Right cardiac atrium (tissue), 5 donors: ENCODE results near the gene PLAU. TPM values are rescaled to one million over a fixed set of nuclear protein-coding genes. Genes with fewer than 3 reads are reported as not detected.

Experiments used
- ATAC-seq, 2 donors: fragments of 200-7000 bp; cut with Tn5 transposase; one replicate each; pipeline versions ENCODE4 v1.8.0 to v1.9.1; 2020; ENCODE audit warnings: moderate library complexity in 2 of 2, mild to moderate bottlenecking in 1 of 2
- DNase-seq, 3 donors: peaks; one replicate each; pipeline ENCODE4 v3.0.0-alpha.2; 2020
- H3K27ac ChIP-seq: one replicate; pipeline ENCODE4 v1.5.1; 2013; ENCODE audit warnings: mild to moderate bottlenecking, low read length, control low read depth, moderate library complexity
- H3K27me3 ChIP-seq: one replicate; pipeline ENCODE4 v1.6.1; 2013; ENCODE audit not compliant: control insufficient read depth, insufficient read depth
- H3K4me1 ChIP-seq: one replicate; pipeline ENCODE4 v1.6.1; 2013; ENCODE audit warnings: low read length; ENCODE audit not compliant: control insufficient read depth, insufficient read depth
- H3K4me3 ChIP-seq: one replicate; pipeline ENCODE4 v1.5.1; 2013; ENCODE audit warnings: low read length, control low read depth
- H3K9me3 ChIP-seq: one replicate; pipeline ENCODE4 v1.6.1; 2013; ENCODE audit warnings: low read length; ENCODE audit not compliant: control insufficient read depth
- WGBS: extraction: QIAGEN DNeasy Blood & Tissue Kit; methylation state at CpG from one replicate; pipeline ENCODE4 v1.1.7; 2013; 5-methylcytosine and 5-hydroxymethylcytosine counted together
- intact Hi-C, 4 donors: fragments of 100-400 bp; cut with DNase I; formaldehyde crosslinking; loops; one replicate each; pipeline versions ENCODE4 v1.11.0 to v1.14.0; 2022 to 2023
- long read RNA-seq, 4 donors: library from polyadenylated mRNA; unstranded; transcript quantifications; one replicate each; pipeline ENCODE4 v2.0.0, GENCODE V29; 2020 to 2021
- polyA plus RNA-seq: library from polyadenylated mRNA; stranded (reverse); fragments of 200-250 nt; gene quantifications from one replicate; pipeline ENCODE4 v1.2.3, GENCODE V29; 2013
- total RNA-seq, 4 donors: library from RNA; stranded (reverse); fragmentation: NEBNext Ultra II Directional; extraction: Animal tissue kit (Norgen Biotek cat#: 25700); gene quantifications; one replicate each; pipeline ENCODE4 v1.2.1, GENCODE V29; 2021
- donor health status: healthy with polysubstance abuse.
- donor health status: DM: no; HTN: yes; CAD: no.
- donor health status: DM: no; HTN: no; CAD: no.
- donor health status: DM: no; HTN: yes; CAD: no; lungs with severe emphysema.
- donor health status: DM: yes; HTN: yes; CAD: no.

PLAU gene
- total RNA-seq: 1 to 10 TPM; 4.8 to 7.1 (median 5.6) TPM
- polyA plus RNA-seq: 7.0 TPM
- long read RNA-seq, donor 1, transcript PLAU-201 (11 exons, 2,321 nt): major isoform, 12 of 15 reads
- long read RNA-seq, donor 1, partial matches to known transcripts: 1 of 15 reads
- long read RNA-seq, donor 1, other reads (novel, unspliced or antisense): 2 of 15 reads
- long read RNA-seq, donor 2, transcript PLAU-201 (11 exons, 2,321 nt): major isoform, 6 of 8 reads
- long read RNA-seq, donor 2, partial matches to known transcripts: 1 of 8 reads
- long read RNA-seq, donor 2, other reads (novel, unspliced or antisense): 1 of 8 reads
- long read RNA-seq, donor 3, transcript PLAU-201 (11 exons, 2,321 nt): major isoform, 27 of 38 reads
- long read RNA-seq, donor 3, partial matches to known transcripts: 6 of 38 reads
- long read RNA-seq, donor 3, other reads (novel, unspliced or antisense): 5 of 38 reads
- long read RNA-seq, donor 4, partial matches to known transcripts: 1 of 5 reads
- long read RNA-seq, donor 4, other reads (novel, unspliced or antisense): 0 of 5 reads

DNA sequence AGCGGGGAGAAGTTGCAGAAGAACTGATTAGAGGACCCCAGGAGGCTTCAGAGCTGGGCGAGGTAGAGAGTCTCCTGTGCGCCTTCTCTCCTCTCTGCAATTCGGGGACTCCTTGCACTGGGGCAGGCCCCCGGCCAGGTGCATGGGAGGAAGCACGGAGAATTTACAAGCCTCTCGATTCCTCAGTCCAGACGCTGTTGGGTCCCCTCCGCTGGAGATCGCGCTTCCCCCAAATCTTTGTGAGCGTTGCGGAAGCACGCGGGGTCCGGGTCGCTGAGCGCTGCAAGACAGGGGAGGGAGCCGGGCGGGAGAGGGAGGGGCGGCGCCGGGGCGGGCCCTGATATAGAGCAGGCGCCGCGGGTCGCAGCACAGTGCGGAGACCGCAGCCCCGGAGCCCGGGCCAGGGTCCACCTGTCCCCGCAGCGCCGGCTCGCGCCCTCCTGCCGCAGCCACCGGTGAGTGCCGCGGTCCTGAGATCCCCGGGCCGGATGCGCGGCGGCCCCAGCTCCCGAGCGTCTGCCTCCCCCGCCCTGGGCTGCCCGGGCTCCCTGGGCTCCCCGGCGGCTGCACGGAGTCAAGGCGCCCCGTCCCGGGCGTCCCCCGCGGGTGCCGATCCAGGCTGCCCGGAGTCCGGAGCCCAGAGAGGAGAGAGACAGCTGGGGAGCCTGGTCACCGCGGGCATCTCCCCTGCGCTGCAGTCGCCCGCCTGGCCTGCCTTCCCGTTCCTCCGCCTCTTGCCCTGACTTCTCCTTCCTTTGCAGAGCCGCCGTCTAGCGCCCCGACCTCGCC lies at the start of gene PLAU:
TSS of gene PLAU (plus strand) at position 369 of the 789 bp plus-strand sequence. CDS start 424 bp downstream, outside the sequence.
- under 1% methylated on average over 74 of the region's 74 CpGs for WGBS
- Histone ChIP-seq H3K4me1 (peaks cover 18% of the 10 kb centered on the region), H3K27ac (peak within 1 kb of the TSS; percentile 43), H3K4me3 (peak within 1 kb of the TSS; percentile 72), H3K27me3 (no peaks in the 10 kb centered on the region), H3K9me3 (no peaks in the 10 kb centered on the region)
- DNase-seq (peak; percentile 56 to 85 (median 83)), ATAC-seq (peak; percentile 57 to 59)
- intact Hi-C loops: no loop called here

DNA sequence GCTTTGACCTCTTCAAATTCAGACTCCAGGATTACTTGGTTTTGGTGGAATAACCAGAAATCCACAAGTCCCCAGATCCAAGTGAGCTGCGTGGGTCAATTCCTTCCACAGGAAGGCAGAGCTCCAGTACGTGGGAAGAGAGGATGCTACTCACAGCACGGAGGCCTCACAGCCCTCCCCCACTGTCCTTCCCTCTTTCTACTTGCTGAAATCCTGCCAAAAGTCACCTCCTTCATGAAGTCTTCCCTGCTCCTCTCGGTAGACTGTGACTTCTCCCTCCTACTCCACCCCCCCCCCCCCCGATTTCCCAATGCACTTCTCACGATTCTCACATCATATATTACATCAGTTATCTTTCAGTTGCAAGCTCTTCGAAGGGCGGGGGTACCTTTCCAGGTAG lies 48.9 kb upstream of the PLAU start:
- H3K27me3 ChIP-seq: no peaks in the 10 kb centered on the region
- no peak overlapping the region for H3K4me3 ChIP-seq
- no peaks in the 10 kb centered on the region for H3K9me3 ChIP-seq
- no peaks in the 10 kb centered on the region for H3K4me1 ChIP-seq
- H3K27ac ChIP-seq: no peak overlapping the region
- ATAC-seq (no peak), DNase-seq (no peak)
- intact Hi-C loops: no loop called here
- 65% methylated on average over 8 of the region's 8 CpGs for WGBS

DNA sequence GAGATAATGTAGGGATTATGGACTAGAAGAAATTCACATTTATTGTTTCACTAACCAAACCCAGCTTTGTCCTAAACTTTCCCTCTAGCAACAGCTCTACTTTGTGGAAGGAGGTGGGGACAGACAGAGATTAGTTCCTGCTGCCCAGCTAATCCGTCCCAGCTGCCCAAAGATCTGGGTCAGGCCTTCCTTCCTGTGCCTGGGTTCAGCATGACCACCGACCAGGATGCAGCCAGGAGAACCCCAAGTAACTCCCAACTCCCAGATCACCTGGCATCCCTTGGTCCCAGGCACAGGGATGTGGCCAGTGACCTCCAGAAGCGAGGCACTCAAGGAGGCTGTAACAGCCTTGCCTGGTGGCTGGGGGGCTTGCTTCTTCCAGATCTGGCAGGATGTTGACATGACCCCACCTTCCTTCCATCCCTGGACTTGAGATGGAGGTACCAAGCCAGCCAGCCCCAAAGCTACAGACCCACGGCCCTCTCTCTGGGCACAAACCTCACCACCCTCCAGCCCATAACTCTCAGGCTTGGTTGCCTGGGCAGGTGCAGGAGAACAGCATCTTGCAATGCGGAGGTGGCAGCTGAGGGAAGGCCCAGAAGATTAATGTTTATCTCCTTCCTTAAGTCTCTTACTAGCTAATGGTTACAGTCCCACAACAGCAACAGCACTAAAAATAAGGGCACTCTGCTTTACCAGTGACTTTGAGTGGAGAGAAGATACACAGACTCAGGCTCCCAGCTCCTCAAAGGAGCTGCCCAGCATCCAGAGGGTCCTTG lies 47.7 kb upstream of the PLAU start:
- intact Hi-C loops: no loop called here
- Histone ChIP-seq H3K4me1 (peaks cover 4% of the 10 kb centered on the region), H3K27ac (no peak overlapping the region), H3K4me3 (no peak overlapping the region), H3K9me3 (no peaks in the 10 kb centered on the region), H3K27me3 (no peaks in the 10 kb centered on the region)
- ATAC-seq (no peak), DNase-seq (peak in 1 of 3 donors; percentile 4)
- whole genome bisulfite sequencing: 77% methylated on average over 5 of the region's 5 CpGs

DNA sequence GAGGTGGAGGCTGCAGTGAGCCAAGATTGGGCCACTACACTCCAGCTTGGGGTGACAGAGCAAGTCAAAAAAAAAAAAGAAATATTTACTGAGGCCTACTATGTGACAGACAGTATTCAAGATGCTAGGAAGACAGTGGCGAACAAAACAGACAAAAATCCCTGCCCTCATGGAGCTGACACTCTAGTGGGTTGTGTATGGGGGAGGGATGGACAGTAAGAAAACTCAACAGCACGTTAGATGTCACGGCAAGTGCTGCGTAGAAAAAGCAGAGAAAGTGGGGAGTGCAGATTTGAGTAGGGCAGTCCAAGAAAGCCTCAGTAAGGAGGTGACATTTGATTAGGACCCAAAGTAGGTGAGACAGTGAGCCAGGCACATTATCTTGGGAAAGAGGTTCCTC lies 46.7 kb upstream of the PLAU start:
- peaks cover 5% of the 10 kb centered on the region for H3K4me1 ChIP-seq

DNA sequence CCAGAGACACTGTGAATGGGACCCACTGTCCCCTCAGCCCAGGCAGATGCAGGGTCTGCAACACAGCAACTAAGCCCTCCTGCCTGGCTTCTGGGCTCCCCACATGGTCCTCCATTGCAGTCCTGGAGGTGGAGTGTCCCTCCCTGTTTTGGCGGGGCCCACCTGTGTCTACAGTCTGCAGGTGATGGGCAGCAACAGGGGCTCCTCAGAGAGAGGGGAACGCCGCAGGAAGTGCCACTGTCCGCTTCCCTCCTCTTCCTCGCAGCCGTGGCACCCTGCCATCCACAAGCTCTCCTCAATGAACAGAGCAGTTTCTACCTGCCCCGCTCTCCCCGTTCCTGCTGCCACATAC lies 45.8 kb upstream of the PLAU start:
- 83% methylated on average over 8 of the region's 8 CpGs for WGBS
- DNase-seq: peak in 1 of 3 donors; percentile 55
- peaks cover 5% of the 10 kb centered on the region for H3K4me1 ChIP-seq
- intact Hi-C loops: no loop called here
- H3K27me3 ChIP-seq: no peaks in the 10 kb centered on the region
- H3K9me3 ChIP-seq: no peaks in the 10 kb centered on the region
- H3K27ac ChIP-seq: no peak overlapping the region
- no peak overlapping the region for H3K4me3 ChIP-seq
- ATAC-seq: peak in 1 of 2 donors; percentile 4

More for the DNA sequence above, 46.7 kb upstream of the PLAU start:
- Histone ChIP-seq H3K9me3 (no peaks in the 10 kb centered on the region), H3K4me3 (no peak overlapping the region), H3K27me3 (no peaks in the 10 kb centered on the region), H3K27ac (no peak overlapping the region)
- intact Hi-C loops: no loop called here
- ATAC-seq (no peak), DNase-seq (no peak)
- 97% methylated on average over 4 of the region's 4 CpGs for WGBS

DNA sequence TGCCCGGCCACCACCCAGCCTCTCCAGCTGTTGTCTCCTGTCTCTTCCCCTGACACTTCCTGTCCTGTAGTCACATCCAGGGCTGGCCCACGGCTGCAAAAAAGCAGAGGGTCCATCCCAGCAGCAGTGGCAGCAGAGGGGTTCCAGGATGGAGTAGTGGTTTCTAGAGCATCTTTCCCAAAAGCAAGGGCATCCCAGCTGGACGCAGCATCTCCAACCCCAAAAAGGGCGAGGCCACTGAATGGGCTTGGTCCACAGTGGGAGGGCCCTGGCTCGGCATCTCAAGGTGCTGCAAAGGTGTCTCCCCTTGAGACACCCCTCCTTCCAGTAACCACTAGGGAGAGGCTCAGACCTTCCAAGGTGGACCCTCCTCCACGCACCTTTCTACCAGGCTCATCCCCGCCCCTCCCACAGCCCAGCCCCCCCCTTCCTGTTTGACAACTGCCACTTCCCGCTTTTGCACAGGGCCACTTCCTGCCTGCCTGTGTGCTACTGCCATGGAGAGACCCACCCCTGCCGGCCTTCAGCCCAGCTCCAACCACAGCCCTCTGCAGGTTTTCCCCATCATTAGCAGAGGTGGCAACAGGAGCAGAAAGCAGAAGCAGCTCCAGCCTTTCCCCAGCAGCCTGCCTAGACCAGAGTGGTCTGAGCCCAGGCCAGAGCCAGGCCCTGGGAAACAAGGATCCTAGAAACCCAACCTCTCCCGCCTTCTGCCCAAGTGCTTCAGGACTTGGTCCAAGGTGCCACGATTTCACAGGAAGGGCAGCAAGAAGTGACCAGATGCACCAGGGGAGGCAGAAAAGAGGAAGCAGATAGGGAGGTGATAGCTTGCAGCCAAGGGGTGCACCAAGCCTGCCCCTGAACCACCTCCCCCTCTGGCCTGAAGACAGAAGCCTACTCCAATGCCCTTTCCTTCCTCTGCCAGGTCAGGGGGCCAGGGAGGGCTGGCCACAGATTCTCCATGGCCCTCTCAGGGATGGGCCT lies 45.2 kb upstream of the PLAU start:
- Histone ChIP-seq H3K4me3 (no peak overlapping the region), H3K9me3 (no peaks in the 10 kb centered on the region), H3K4me1 (peaks cover 5% of the 10 kb centered on the region), H3K27me3 (no peaks in the 10 kb centered on the region), H3K27ac (peak overlapping the region; percentile 71)
- peak; percentile 48 to 70 for ATAC-seq
- DNase-seq: peak; percentile 45 to 81 (median 78)
- 62% methylated on average over 11 of the region's 11 CpGs for WGBS
- intact Hi-C loops: no loop called here

DNA sequence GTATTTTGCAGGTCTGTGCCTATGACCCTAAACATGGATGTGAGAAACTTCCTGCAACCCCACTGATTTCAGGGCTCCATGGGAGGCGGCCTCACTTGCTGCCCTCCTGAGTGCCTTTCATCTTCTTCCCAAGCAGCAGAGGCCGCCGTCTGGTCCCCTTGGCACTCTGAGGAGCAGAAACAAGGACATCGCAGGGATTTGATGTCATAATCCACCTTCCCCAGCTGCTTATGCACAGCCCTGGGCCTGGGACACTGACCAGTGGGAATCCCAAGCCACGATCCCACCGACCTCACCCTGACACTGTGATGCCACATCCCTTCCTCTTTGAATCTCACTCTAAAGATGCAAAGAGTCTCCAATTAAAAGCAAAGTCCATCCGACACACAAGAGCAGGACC lies 44.3 kb upstream of the PLAU start:
- no peaks in the 10 kb centered on the region for H3K27me3 ChIP-seq
- DNase-seq (no peak), ATAC-seq (no peak)
- 87% methylated on average over 7 of the region's 7 CpGs for WGBS
- H3K27ac ChIP-seq: peak overlapping the region; percentile 30
- intact Hi-C loops: no loop called here
- no peaks in the 10 kb centered on the region for H3K9me3 ChIP-seq
- H3K4me1 ChIP-seq: peaks cover 5% of the 10 kb centered on the region
- H3K4me3 ChIP-seq: no peak overlapping the region

DNA sequence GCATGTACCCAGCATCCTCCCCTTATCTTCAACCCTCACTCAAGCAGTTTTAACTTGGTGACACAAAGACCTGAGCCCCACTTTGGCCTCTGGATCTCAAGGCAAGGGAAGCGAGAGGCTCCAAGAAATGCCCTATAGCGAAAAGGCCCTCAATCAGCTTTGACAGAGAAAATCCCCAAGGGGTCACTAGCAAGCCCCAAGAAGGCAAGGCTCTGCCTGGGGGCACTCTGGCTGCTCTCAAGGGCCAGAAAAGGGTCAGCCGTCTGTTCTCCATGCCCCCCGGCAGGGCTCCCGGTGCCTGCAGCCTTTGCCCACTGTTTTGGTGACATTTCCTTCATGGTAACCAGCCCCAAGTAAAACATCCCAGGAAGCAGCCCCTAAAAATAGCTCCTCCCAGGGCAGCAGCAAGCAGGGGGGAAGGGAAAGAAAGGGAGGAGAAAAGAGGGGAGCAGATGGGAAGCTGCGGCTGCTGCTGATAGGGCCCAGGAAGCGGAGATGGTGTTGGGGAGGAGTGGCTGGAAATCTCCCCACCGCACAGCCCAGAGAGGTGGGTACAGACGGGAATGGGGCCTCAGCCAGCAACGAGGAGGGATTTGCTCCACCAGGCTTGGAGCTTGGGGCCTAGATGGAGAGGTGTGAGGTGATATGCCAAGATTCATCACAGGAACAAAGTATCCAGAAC lies 43.7 kb upstream of the PLAU start:
- peak in 2 of 3 donors; percentile 23 to 61 for DNase-seq
- peak; percentile 17 to 21 for ATAC-seq
- H3K27ac ChIP-seq: no peak overlapping the region
- no peaks in the 10 kb centered on the region for H3K27me3 ChIP-seq
- no peak overlapping the region for H3K4me3 ChIP-seq
- peaks cover 5% of the 10 kb centered on the region for H3K4me1 ChIP-seq
- intact Hi-C loops: no loop called here
- H3K9me3 ChIP-seq: no peaks in the 10 kb centered on the region
- WGBS: 42% methylated on average over 10 of the region's 10 CpGs

DNA sequence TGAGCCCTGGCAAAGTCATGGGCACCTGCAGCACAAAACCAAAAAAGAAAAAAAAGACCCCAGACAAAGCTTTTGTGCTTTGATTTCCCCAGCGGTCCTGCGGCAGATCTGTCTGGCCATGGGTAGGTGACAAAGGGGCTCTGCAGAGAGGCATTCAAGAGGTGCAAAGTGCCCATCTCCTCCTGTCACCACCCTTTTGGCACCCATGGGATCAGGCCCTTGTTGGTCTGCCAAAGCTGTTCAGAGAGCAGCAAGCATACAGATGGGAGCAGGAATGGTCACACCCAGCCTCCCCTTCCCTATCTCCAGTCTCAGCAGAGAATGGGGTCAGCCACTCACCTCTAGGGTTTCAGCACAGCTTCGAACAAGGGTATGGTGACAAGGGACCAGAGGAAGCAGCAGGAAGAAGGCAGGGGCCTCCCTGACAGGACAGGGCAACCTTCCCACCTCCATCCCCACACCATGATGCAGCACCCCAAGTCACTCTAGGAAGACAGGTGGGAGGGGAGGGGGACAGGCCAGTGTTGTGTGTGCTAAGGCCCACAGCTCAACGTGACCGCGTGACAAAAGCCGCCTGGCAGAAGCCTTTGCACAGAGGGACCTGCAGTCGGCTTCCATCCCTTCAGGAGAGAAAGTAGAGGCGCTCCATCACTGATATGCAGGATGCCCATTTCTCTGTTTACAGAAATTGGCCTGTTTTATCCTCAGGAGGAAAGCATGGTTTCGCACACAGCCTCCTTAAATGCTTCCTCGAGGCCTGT lies 42.9 kb upstream of the PLAU start:
- Histone ChIP-seq H3K27ac (no peak overlapping the region), H3K4me1 (peaks cover 5% of the 10 kb centered on the region), H3K4me3 (no peak overlapping the region), H3K9me3 (no peaks in the 10 kb centered on the region), H3K27me3 (no peaks in the 10 kb centered on the region)
- DNase-seq (peak in 1 of 3 donors; percentile 23), ATAC-seq (peak; percentile 35 to 67)
- WGBS: 69% methylated on average over 11 of the region's 11 CpGs
- intact Hi-C loops: no loop called here
